Dendritic cell treated with granulocyte-macrophage colony-stimulating factor and Interleukin-4, amounts not matched to agents 40 ng/mL and 50 ng/mL, for 4 days (primary cell): ENCODE data around the gene TMEM14A.
"Not testable (repeated sequence)": the region's sequence is repeated elsewhere in the genome, so short reads cannot be mapped to it uniquely, and the experiment has no call there.

Source experiments
- H3K27ac Mint-ChIP-seq: one replicate; pipeline ENCODE4 v1.8.0; 2022; ENCODE audit warnings: mild to moderate bottlenecking, mixed read lengths
- H3K27me3 Mint-ChIP-seq: one replicate; pipeline ENCODE4 v1.8.0; 2022; ENCODE audit warnings: mild to moderate bottlenecking, mixed read lengths
- H3K36me3 Mint-ChIP-seq: one replicate; pipeline ENCODE4 v1.8.0; 2022; ENCODE audit warnings: low read depth, mixed read lengths
- H3K4me1 Mint-ChIP-seq: one replicate; pipeline ENCODE4 v1.8.0; 2022; ENCODE audit warnings: low read depth, mixed read lengths
- H3K4me3 Mint-ChIP-seq: one replicate; pipeline ENCODE4 v1.8.0; 2022; ENCODE audit warnings: mild to moderate bottlenecking, moderate library complexity, mixed read lengths
- H3K9me3 Mint-ChIP-seq: one replicate; pipeline ENCODE4 v1.8.0; 2022; ENCODE audit warnings: mixed read lengths
- intact Hi-C: fragments of 100-400 bp; cut with micrococcal nuclease; formaldehyde crosslinking; loops from one replicate; pipeline ENCODE4 v1.15.0; 2022

The TMEM14A gene

GRCh38 chr6:52691718-52692117, 20.8 kb downstream of the TMEM14A start:
- Mint-ChIP-seq H3K4me1 (no peaks in the 10 kb centered on the region), H3K27me3 (peaks cover 81% of the 10 kb centered on the region), H3K9me3 (peaks cover 8% of the 10 kb centered on the region), H3K4me3 (no peak overlapping the region), H3K36me3 (no peaks in the 10 kb centered on the region), H3K27ac (no peak overlapping the region)
- intact Hi-C loops, result no loop called here

- Mint-ChIP-seq H3K4me1 (no peaks in the 10 kb centered on the region), H3K27me3 (peaks cover 73% of the 10 kb centered on the region), H3K9me3 (peaks cover 8% of the 10 kb centered on the region), H3K4me3 (no peak overlapping the region), H3K36me3 (no peaks in the 10 kb centered on the region), H3K27ac (no peak overlapping the region)
- intact Hi-C loops, result no loop called here
Measured at GRCh38 chr6:52693773-52694172, 22.9 kb downstream of the TMEM14A start.

- Mint-ChIP-seq H3K4me1 (no peaks in the 10 kb centered on the region), H3K27ac (no peak overlapping the region), H3K27me3 (peaks cover 67% of the 10 kb centered on the region), H3K4me3 (no peak overlapping the region), H3K9me3 (peaks cover 8% of the 10 kb centered on the region), H3K36me3 (no peaks in the 10 kb centered on the region)
- intact Hi-C loops, result no loop called here
Measured at GRCh38 chr6:52694404-52694803, 23.5 kb downstream of the TMEM14A start.

- H3K9me3 Mint-ChIP-seq, result peaks cover 8% of the 10 kb centered on the region
- H3K4me1 Mint-ChIP-seq, result no peaks in the 10 kb centered on the region
- no peaks in the 10 kb centered on the region for H3K36me3 Mint-ChIP-seq
- intact Hi-C loops, result no loop called here
- no peak overlapping the region for H3K27ac Mint-ChIP-seq
- no peak overlapping the region for H3K4me3 Mint-ChIP-seq
- H3K27me3 Mint-ChIP-seq, result peaks cover 66% of the 10 kb centered on the region
Measured at GRCh38 chr6:52696418-52696817, 25.5 kb downstream of the TMEM14A start.

GRCh38 chr6:52697903-52698302, 27.0 kb downstream of the TMEM14A start:
- intact Hi-C loops, result no loop called here
- Mint-ChIP-seq H3K4me1 (no peaks in the 10 kb centered on the region), H3K4me3 (no peak overlapping the region), H3K9me3 (peaks cover 8% of the 10 kb centered on the region), H3K27me3 (peaks cover 61% of the 10 kb centered on the region), H3K36me3 (no peaks in the 10 kb centered on the region), H3K27ac (no peak overlapping the region)

- intact Hi-C loops, result no loop called here
- H3K36me3 Mint-ChIP-seq, result no peaks in the 10 kb centered on the region
- H3K4me3 Mint-ChIP-seq, result no peak overlapping the region
Measured at GRCh38 chr6:52704060-52704459, 33.1 kb downstream of the TMEM14A start.

GRCh38 chr6:52704781-52705502, 34.0 kb downstream of the TMEM14A start:
- peaks cover 36% of the 10 kb centered on the region for H3K27me3 Mint-ChIP-seq
- H3K27ac Mint-ChIP-seq, H3K36me3 Mint-ChIP-seq, H3K9me3 Mint-ChIP-seq, H3K4me3 Mint-ChIP-seq, intact Hi-C loops: not testable (repeated sequence)
- peaks cover 14% of the 10 kb centered on the region for H3K4me1 Mint-ChIP-seq

More at GRCh38 chr6:52704060-52704459, 33.1 kb downstream of the TMEM14A start:
- H3K27me3 Mint-ChIP-seq, result peaks cover 40% of the 10 kb centered on the region
- H3K27ac Mint-ChIP-seq, result no peak overlapping the region
- H3K4me1 Mint-ChIP-seq, result peaks cover 14% of the 10 kb centered on the region
- H3K9me3 Mint-ChIP-seq, result no peaks in the 10 kb centered on the region

GRCh38 chr6:52706001-52706400, 35.1 kb downstream of the TMEM14A start:
- Mint-ChIP-seq H3K4me3 (no peak overlapping the region), H3K4me1 (peaks cover 14% of the 10 kb centered on the region), H3K9me3 (no peaks in the 10 kb centered on the region), H3K27me3 (peaks cover 34% of the 10 kb centered on the region), H3K36me3 (no peaks in the 10 kb centered on the region), H3K27ac (no peak overlapping the region)
- intact Hi-C loops, result no loop called here

GRCh38 chr6:52707963-52708680, 37.2 kb downstream of the TMEM14A start:
- H3K27ac Mint-ChIP-seq, result no peak overlapping the region
- intact Hi-C loops, result no loop called here

GRCh38 chr6:52712136-52712535, 41.2 kb downstream of the TMEM14A start:
- Mint-ChIP-seq H3K27me3 (peaks cover 23% of the 10 kb centered on the region), H3K4me3 (no peak overlapping the region), H3K36me3 (no peaks in the 10 kb centered on the region), H3K9me3 (no peaks in the 10 kb centered on the region), H3K27ac (no peak overlapping the region), H3K4me1 (no peaks in the 10 kb centered on the region)
- intact Hi-C loops, result no loop called here

More at GRCh38 chr6:52707963-52708680, 37.2 kb downstream of the TMEM14A start:
- Mint-ChIP-seq H3K4me3 (no peak overlapping the region), H3K27me3 (peaks cover 23% of the 10 kb centered on the region), H3K4me1 (peaks cover 14% of the 10 kb centered on the region), H3K36me3 (no peaks in the 10 kb centered on the region), H3K9me3 (no peaks in the 10 kb centered on the region)

- H3K9me3 Mint-ChIP-seq, intact Hi-C loops, H3K4me1 Mint-ChIP-seq, H3K4me3 Mint-ChIP-seq, H3K36me3 Mint-ChIP-seq, H3K27ac Mint-ChIP-seq: not testable (repeated sequence)
- peaks cover 23% of the 10 kb centered on the region for H3K27me3 Mint-ChIP-seq
Measured at GRCh38 chr6:52714761-52715160, 43.8 kb downstream of the TMEM14A start.

- H3K4me1 Mint-ChIP-seq, result no peaks in the 10 kb centered on the region
- no peak overlapping the region for H3K4me3 Mint-ChIP-seq
- H3K9me3 Mint-ChIP-seq, result peaks cover 15% of the 10 kb centered on the region
- no peak overlapping the region for H3K27ac Mint-ChIP-seq
- H3K36me3 Mint-ChIP-seq, result no peaks in the 10 kb centered on the region
- intact Hi-C loops, result no loop called here
- H3K27me3 Mint-ChIP-seq, result peaks cover 19% of the 10 kb centered on the region
Measured at GRCh38 chr6:52718550-52718949, 47.6 kb downstream of the TMEM14A start.

- Mint-ChIP-seq H3K27me3 (peaks cover 14% of the 10 kb centered on the region), H3K4me3 (no peak overlapping the region), H3K27ac (no peak overlapping the region), H3K9me3 (peaks cover 23% of the 10 kb centered on the region), H3K4me1 (peaks cover 13% of the 10 kb centered on the region), H3K36me3 (no peaks in the 10 kb centered on the region)
- intact Hi-C loops, result no loop called here
Measured at GRCh38 chr6:52720321-52720720, 49.4 kb downstream of the TMEM14A start.

GRCh38 chr6:52724042-52724405, 53.1 kb downstream of the TMEM14A start:
- Mint-ChIP-seq H3K9me3 (peaks cover 23% of the 10 kb centered on the region), H3K4me1 (peaks cover 13% of the 10 kb centered on the region), H3K27me3 (peaks cover 9% of the 10 kb centered on the region), H3K4me3 (no peak overlapping the region), H3K27ac (no peak overlapping the region), H3K36me3 (no peaks in the 10 kb centered on the region)
- intact Hi-C loops, result no loop called here
